Measurements from ENCODE around the gene SPTBN4.

Gene SPTBN4

DNA sequence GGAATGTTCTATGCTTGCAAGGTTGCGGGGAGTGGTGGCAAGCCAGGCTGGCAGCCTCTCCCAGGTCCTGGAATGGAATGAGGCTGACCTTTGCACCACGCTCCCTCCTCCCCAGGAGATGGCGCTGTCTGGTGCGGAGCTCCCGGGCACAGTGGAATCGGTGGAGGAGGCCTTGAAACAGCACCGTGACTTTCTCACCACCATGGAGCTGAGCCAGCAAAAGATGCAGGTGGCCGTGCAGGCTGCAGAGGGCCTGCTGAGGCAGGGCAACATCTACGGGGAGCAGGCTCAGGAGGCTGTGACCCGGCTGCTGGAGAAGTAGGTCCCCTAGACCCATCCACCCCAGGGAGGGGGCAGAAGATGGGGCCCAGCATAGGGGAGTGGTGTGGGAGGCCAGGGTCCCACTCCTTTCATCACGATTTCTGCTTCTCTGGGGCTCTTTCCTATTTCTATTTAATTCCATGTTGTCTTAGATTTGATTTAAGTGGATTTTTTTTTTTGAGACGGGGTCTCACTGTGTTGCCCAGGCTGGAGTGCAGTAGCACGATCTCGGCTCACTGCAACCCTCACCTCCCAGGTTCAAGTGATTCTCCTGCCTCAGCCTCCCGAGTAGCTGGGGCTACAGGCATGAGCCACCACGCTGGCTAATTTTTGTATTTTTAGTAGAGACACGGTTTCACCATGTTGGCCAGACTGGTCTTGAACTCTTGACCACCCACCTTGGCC is 56.7 kb downstream of the SPTBN4 start:
- no peak overlapping the region for H3K27ac ChIP-seq (replicated peaks)
- DNase-seq (ENCODE audit: low read depth in 1 of 2, low spot score in 1 of 2), result peak; percentile 33 to 69
- peaks cover 15% of the 10 kb centered on the region for H3K27me3 ChIP-seq (ENCODE audit: insufficient read depth, poor library complexity, severe bottlenecking)

GRCh38 chr19:40524133-40524549 is 57.3 kb downstream of the SPTBN4 start:
- no peak overlapping the region for H3K27ac ChIP-seq (replicated peaks)
- H3K4me3 ChIP-seq (replicated peaks; ENCODE audit: insufficient read depth, low read length), result no peak overlapping the region
- TF ChIP-seq CTCF (IDR thresholded peaks at IDR 0.05; ENCODE audit: insufficient read depth, low read length), result no peak
- TF ChIP-seq, protein P1, sequence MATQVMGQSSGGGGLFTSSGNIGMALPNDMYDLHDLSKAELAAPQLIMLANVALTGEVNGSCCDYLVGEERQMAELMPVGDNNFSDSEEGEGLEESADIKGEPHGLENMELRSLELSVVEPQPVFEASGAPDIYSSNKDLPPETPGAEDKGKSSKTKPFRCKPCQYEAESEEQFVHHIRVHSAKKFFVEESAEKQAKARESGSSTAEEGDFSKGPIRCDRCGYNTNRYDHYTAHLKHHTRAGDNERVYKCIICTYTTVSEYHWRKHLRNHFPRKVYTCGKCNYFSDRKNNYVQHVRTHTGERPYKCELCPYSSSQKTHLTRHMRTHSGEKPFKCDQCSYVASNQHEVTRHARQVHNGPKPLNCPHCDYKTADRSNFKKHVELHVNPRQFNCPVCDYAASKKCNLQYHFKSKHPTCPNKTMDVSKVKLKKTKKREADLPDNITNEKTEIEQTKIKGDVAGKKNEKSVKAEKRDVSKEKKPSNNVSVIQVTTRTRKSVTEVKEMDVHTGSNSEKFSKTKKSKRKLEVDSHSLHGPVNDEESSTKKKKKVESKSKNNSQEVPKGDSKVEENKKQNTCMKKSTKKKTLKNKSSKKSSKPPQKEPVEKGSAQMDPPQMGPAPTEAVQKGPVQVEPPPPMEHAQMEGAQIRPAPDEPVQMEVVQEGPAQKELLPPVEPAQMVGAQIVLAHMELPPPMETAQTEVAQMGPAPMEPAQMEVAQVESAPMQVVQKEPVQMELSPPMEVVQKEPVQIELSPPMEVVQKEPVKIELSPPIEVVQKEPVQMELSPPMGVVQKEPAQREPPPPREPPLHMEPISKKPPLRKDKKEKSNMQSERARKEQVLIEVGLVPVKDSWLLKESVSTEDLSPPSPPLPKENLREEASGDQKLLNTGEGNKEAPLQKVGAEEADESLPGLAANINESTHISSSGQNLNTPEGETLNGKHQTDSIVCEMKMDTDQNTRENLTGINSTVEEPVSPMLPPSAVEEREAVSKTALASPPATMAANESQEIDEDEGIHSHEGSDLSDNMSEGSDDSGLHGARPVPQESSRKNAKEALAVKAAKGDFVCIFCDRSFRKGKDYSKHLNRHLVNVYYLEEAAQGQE (IDR thresholded peaks at IDR 0.05; ENCODE audit: insufficient replicate concordance, low read depth), result no peak
- no peak for TF ChIP-seq POLR2AphosphoS5 (IDR thresholded peaks at IDR 0.05; ENCODE audit: low read depth)
- TF ChIP-seq GABPA (IDR thresholded peaks at IDR 0.05; ENCODE audit: low read depth), result no peak
- no peak for TF ChIP-seq SPI1 (IDR thresholded peaks at IDR 0.05; ENCODE audit: borderline replicate concordance, low read depth)
- DNase-seq (ENCODE audit: low read depth in 1 of 2, low spot score in 1 of 2), result no peak
- H3K27me3 ChIP-seq (ENCODE audit: insufficient read depth, poor library complexity, severe bottlenecking), result peaks cover 10% of the 10 kb centered on the region

More for the DNA sequence above, 56.7 kb downstream of the SPTBN4 start:
- no peak for TF ChIP-seq POLR2AphosphoS5 (IDR thresholded peaks at IDR 0.05; ENCODE audit: low read depth)
- peak; percentile 74 for TF ChIP-seq CTCF (IDR thresholded peaks at IDR 0.05; ENCODE audit: insufficient read depth, low read length)
- H3K4me3 ChIP-seq (replicated peaks; ENCODE audit: insufficient read depth, low read length), result no peak overlapping the region

- Histone ChIP-seq H3K27ac (replicated peaks) (no peak overlapping the region), H3K27me3 (ENCODE audit: insufficient read depth, poor library complexity, severe bottlenecking) (peaks cover 11% of the 10 kb centered on the region), H3K4me3 (replicated peaks; ENCODE audit: insufficient read depth, low read length) (no peak overlapping the region)
- DNase-seq (ENCODE audit: low read depth in 1 of 2, low spot score in 1 of 2), result no peak
- TF ChIP-seq POLR2AphosphoS5 (IDR thresholded peaks at IDR 0.05; ENCODE audit: low read depth), result no peak
- TF ChIP-seq GABPA (IDR thresholded peaks at IDR 0.05; ENCODE audit: low read depth), result no peak
- TF ChIP-seq SPI1 (IDR thresholded peaks at IDR 0.05; ENCODE audit: borderline replicate concordance, low read depth), result no peak
- TF ChIP-seq CTCF (IDR thresholded peaks at IDR 0.05; ENCODE audit: insufficient read depth, low read length), result no peak
- TF ChIP-seq, protein P1 (IDR thresholded peaks at IDR 0.05; ENCODE audit: insufficient replicate concordance, low read depth), result no peak
Observed at GRCh38 chr19:40524655-40525054, 57.9 kb downstream of the SPTBN4 start.
